HG03558 (cell line): ENCODE results near the gene MC2R.

Experiments
- ATAC-seq: cut with Tn5 transposase; IDR thresholded peaks from one replicate; pipeline ENCODE4 v1.9.1; 2021; ENCODE audit warnings: moderate number of reproducible peaks; ENCODE audit not compliant: unreplicated experiment; ENCODE audit errors: extremely low read depth

Gene MC2R

DNA sequence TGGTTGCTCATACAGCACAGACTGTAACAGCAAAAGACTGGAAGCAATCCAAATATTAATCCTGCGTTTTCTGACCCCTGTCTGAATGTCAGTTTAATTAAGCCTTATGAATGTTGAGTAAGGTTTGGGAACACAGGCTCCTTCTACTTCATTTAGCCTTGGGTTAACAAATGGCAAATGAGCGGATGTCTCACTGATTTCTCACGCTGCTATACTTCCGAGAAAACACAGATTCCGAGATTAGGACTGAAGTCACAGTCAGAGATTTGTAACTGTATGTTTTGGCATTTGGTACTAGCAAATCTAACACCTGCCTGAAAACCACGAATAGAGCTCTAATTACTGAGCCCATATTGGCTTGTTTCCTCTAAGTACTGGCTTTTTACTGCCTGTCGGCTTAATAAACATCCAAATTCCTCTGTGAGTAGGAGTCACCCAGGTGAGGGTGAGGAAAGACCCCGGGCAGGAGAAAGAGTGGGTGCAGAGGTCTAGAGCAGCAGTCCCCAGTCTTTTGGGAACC lies 80.8 kb downstream of the MC2R start:
- ATAC-seq, result no peak
